Glutamatergic neuron (in vitro differentiated cells): ENCODE results near the gene MAN2A1. TPM values are rescaled to one million over a fixed set of nuclear protein-coding genes. Genes with fewer than 3 reads are reported as not detected.

Experiments
- DNase-seq: peaks from one replicate; pipeline ENCODE4 v3.0.0; 2022
- H3K27ac Mint-ChIP-seq: one replicate; pipeline ENCODE4 v1.8.0; 2020; ENCODE audit warnings: mild to moderate bottlenecking, mixed read lengths, inconsistent platforms; ENCODE audit not compliant: unreplicated experiment
- H3K27me3 Mint-ChIP-seq: one replicate; pipeline ENCODE4 v1.8.0; 2020; ENCODE audit warnings: mild to moderate bottlenecking, moderate library complexity, mixed read lengths, inconsistent platforms; ENCODE audit not compliant: unreplicated experiment
- H3K36me3 Mint-ChIP-seq: one replicate; pipeline ENCODE4 v1.8.0; 2020; ENCODE audit warnings: mild to moderate bottlenecking, mixed read lengths, inconsistent platforms; ENCODE audit not compliant: unreplicated experiment
- H3K4me1 Mint-ChIP-seq: one replicate; pipeline ENCODE4 v1.8.0; 2020; ENCODE audit warnings: mild to moderate bottlenecking, low read depth, mixed read lengths, inconsistent platforms; ENCODE audit not compliant: unreplicated experiment
- H3K4me3 Mint-ChIP-seq: one replicate; pipeline ENCODE4 v1.8.0; 2020; ENCODE audit warnings: mild to moderate bottlenecking, mixed read lengths, inconsistent platforms; ENCODE audit not compliant: unreplicated experiment
- H3K9me3 Mint-ChIP-seq: one replicate; pipeline ENCODE4 v1.8.0; 2020; ENCODE audit warnings: mild to moderate bottlenecking, moderate library complexity, mixed read lengths, inconsistent platforms; ENCODE audit not compliant: unreplicated experiment
- CTCF ChIP-seq: fragments of 200-600 bp; sonication (generic); IDR thresholded peaks from one replicate; pipeline ENCODE4 v1.5.0; 2021; ENCODE audit not compliant: partially characterized antibody, unreplicated experiment
- total RNA-seq: library from RNA; stranded (reverse); fragmentation: NEBNext Ultra II Directional; extraction: Animal tissue kit (Norgen Biotek cat#: 25700); gene quantifications from one replicate; pipeline ENCODE4 v1.2.1, GENCODE V29; 2021; ENCODE audit not compliant: unreplicated experiment

MAN2A1 gene
- total RNA-seq, 1 donor from 2014 or later: 90.8 TPM

GRCh38 chr5:109703166-109703565 is 13.4 kb downstream of the MAN2A1 start:
- Mint-ChIP-seq H3K27me3 (no peaks in the 10 kb centered on the region), H3K4me1 (peaks cover 43% of the 10 kb centered on the region), H3K4me3 (no peak overlapping the region), H3K27ac (no peak overlapping the region), H3K36me3 (no peaks in the 10 kb centered on the region), H3K9me3 (peaks cover 4% of the 10 kb centered on the region)
- DNase-seq: no peak
- no peak for TF ChIP-seq CTCF

GRCh38 chr5:109703829-109704228 is 14.1 kb downstream of the MAN2A1 start:
- TF ChIP-seq CTCF: no peak
- Mint-ChIP-seq H3K4me3 (no peak overlapping the region), H3K9me3 (peaks cover 4% of the 10 kb centered on the region), H3K4me1 (peaks cover 42% of the 10 kb centered on the region), H3K27me3 (no peaks in the 10 kb centered on the region), H3K36me3 (no peaks in the 10 kb centered on the region), H3K27ac (no peak overlapping the region)
- no peak for DNase-seq

- no peak for DNase-seq
- no peaks in the 10 kb centered on the region for H3K27me3 Mint-ChIP-seq
- peaks cover 2% of the 10 kb centered on the region for H3K9me3 Mint-ChIP-seq
- H3K4me3 Mint-ChIP-seq: no peak overlapping the region
- H3K4me1 Mint-ChIP-seq: peaks cover 39% of the 10 kb centered on the region
- no peak for TF ChIP-seq CTCF
- H3K27ac Mint-ChIP-seq: no peak overlapping the region
- H3K36me3 Mint-ChIP-seq: no peaks in the 10 kb centered on the region
Measured at GRCh38 chr5:109704282-109704952, 14.7 kb downstream of the MAN2A1 start.

- no peaks in the 10 kb centered on the region for H3K36me3 Mint-ChIP-seq
- H3K9me3 Mint-ChIP-seq: peaks cover 2% of the 10 kb centered on the region
- H3K4me1 Mint-ChIP-seq: peaks cover 39% of the 10 kb centered on the region
- no peak overlapping the region for H3K4me3 Mint-ChIP-seq
- TF ChIP-seq CTCF: no peak
- H3K27me3 Mint-ChIP-seq: no peaks in the 10 kb centered on the region
- DNase-seq: no peak
- H3K27ac Mint-ChIP-seq: no peak overlapping the region
Measured at GRCh38 chr5:109705596-109705995, 15.9 kb downstream of the MAN2A1 start.

GRCh38 chr5:109706095-109706494 is 16.4 kb downstream of the MAN2A1 start:
- Mint-ChIP-seq H3K4me1 (peaks cover 37% of the 10 kb centered on the region), H3K4me3 (no peak overlapping the region), H3K36me3 (no peaks in the 10 kb centered on the region), H3K9me3 (peaks cover 2% of the 10 kb centered on the region), H3K27ac (no peak overlapping the region), H3K27me3 (no peaks in the 10 kb centered on the region)
- TF ChIP-seq CTCF: no peak
- DNase-seq: no peak
